ENCODE data around the gene HSD17B1.

DNA sequence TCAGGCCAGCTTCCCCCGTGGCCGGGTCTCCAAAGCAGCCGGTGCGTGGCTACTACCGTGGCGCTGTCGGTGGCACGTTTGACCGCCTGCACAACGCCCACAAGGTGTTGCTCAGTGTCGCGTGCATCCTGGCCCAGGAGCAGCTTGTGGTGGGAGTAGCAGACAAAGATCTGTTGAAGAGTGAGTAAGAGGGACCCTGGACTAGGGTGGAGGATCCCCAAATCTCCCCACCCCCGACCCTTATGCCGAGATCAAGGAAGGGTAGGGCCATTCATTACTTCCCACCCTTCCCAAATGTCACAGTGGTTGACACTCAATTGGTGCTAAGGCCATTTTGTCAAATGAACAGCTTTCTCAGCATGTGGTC lies 10.4 kb downstream of the HSD17B1 start:
- TF ChIP-seq, protein P1, sequence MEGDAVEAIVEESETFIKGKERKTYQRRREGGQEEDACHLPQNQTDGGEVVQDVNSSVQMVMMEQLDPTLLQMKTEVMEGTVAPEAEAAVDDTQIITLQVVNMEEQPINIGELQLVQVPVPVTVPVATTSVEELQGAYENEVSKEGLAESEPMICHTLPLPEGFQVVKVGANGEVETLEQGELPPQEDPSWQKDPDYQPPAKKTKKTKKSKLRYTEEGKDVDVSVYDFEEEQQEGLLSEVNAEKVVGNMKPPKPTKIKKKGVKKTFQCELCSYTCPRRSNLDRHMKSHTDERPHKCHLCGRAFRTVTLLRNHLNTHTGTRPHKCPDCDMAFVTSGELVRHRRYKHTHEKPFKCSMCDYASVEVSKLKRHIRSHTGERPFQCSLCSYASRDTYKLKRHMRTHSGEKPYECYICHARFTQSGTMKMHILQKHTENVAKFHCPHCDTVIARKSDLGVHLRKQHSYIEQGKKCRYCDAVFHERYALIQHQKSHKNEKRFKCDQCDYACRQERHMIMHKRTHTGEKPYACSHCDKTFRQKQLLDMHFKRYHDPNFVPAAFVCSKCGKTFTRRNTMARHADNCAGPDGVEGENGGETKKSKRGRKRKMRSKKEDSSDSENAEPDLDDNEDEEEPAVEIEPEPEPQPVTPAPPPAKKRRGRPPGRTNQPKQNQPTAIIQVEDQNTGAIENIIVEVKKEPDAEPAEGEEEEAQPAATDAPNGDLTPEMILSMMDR (conservative IDR thresholded peaks at IDR 0.05): no peak
- no peak for TF ChIP-seq EZH2 (IDR thresholded peaks at IDR 0.05; ENCODE audit: low read depth)
